Embryonic facial prominence (tissue), 1 donor: ENCODE data around the gene IPO4.
A peak's percentile ranks its signal among the peaks of the same experiment; 100 is the strongest.

ENCODE experiments used
- DNase-seq: peaks from one replicate; pipeline ENCODE4 v3.0.0-alpha.2; 2016; ENCODE audit errors: extremely low spot score

IPO4 gene

GRCh38 chr14:24176599-24176998, 12.0 kb downstream of the IPO4 start:
- DNase-seq, result no peak

GRCh38 chr14:24172871-24173281, 15.7 kb downstream of the IPO4 start:
- no peak for DNase-seq

- DNase-seq, result no peak
These were observed 16.3 kb downstream of the IPO4 start for GRCh38 chr14:24172261-24172860.

- peak; percentile 85 for DNase-seq
These were observed 17.0 kb downstream of the IPO4 start, which contains the start of gene REC8 for GRCh38 chr14:24171422-24172260. REC8 (plus strand) TSS chr14:24172080; CDS start chr14:24172553, 473 bp downstream.

- no peak for DNase-seq
These were observed 21.0 kb downstream of the IPO4 start for GRCh38 chr14:24167469-24168114.

GRCh38 chr14:24165785-24166184, 22.8 kb downstream of the IPO4 start:
- DNase-seq, result no peak

GRCh38 chr14:24164518-24164991, 24.1 kb downstream of the IPO4 start:
- no peak for DNase-seq

GRCh38 chr14:24162093-24162492, 26.5 kb downstream of the IPO4 start:
- no peak for DNase-seq

- peak; percentile 89 for DNase-seq
These were observed 27.5 kb downstream of the IPO4 start, which contains the start of gene IRF9 for GRCh38 chr14:24160850-24161804. IRF9 (plus strand) TSS chr14:24161265; CDS start chr14:24162145, 880 bp downstream.

- no peak for DNase-seq
These were observed 28.1 kb downstream of the IPO4 start for GRCh38 chr14:24160499-24160849.

GRCh38 chr14:24159777-24160498, 28.7 kb downstream of the IPO4 start:
- DNase-seq, result no peak

- no peak for DNase-seq
These were observed 31.3 kb downstream of the IPO4 start for GRCh38 chr14:24157331-24157730.

GRCh38 chr14:24156840-24157239, 31.8 kb downstream of the IPO4 start:
- DNase-seq, result no peak

GRCh38 chr14:24155100-24155499, 33.5 kb downstream of the IPO4 start:
- no peak for DNase-seq

GRCh38 chr14:24151404-24152080, 37.1 kb downstream of the IPO4 start:
- no peak for DNase-seq

- DNase-seq, result no peak
These were observed 37.6 kb downstream of the IPO4 start for GRCh38 chr14:24150993-24151392.

GRCh38 chr14:24150567-24150966, 38.0 kb downstream of the IPO4 start:
- no peak for DNase-seq

- no peak for DNase-seq
These were observed 38.6 kb downstream of the IPO4 start for GRCh38 chr14:24150061-24150460.

- DNase-seq, result no peak
These were observed 39.2 kb downstream of the IPO4 start for GRCh38 chr14:24149302-24149969.
